Measurements from ENCODE around the gene PRM2.

Gene PRM2

DNA sequence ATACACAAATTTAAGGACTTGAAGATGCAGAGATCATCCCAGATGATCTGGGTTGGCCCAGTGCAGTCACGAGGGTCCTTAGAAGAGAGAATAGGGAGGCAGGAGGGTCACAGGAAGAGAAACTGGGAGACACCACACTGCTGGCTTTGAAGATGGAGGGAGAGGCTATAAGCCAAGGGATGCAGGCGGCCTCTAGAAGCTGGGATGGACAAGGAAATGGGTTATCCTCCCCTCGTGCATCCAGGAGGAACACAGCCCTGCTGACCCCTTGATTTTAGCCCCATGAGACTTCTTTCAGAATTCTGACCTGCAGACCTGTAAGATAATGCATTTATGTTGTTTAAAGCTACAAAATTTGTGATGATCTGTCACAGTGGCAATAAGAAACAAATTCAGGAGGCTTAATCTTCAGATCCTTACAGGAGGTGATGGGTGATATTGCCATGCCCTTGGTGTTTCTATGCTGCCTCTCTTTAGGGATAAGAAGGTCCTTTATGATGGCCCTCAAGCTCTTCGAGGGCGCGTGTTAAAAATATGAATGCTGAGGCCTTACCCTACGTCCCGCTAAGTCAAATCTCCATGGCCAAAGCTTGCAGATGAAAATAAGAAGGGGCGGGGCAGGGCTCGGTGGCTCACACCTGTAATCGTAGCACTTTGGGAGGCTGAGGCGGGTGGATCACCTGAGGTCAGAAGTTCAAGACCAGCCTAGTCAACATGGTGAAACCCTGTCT lies 1.5 kb upstream of the PRM2 start:
- Histone ChIP-seq H3K36me3 (ENCODE audit: insufficient read depth, low read depth, low read length) (no peaks in the 10 kb centered on the region), H3K9me3 (ENCODE audit: insufficient read depth, low read depth, low read length) (no peaks in the 10 kb centered on the region), H3K27me3 (ENCODE audit: insufficient read depth, low read length) (no peaks in the 10 kb centered on the region), H3K4me1 (ENCODE audit: insufficient read depth, low read length) (peaks cover 7% of the 10 kb centered on the region; the same call in 1 of the 2 replicates), H3K27ac (ENCODE audit: low read length) (no peak overlapping the region), H3K4me3 (ENCODE audit: low read length) (no peak overlapping the region), H3K9ac (ENCODE audit: low read depth, low read length) (no peak overlapping the region)

- H3K4me3 ChIP-seq (ENCODE audit: low read length): no peak overlapping the region
- no peak overlapping the region for H3K9ac ChIP-seq (ENCODE audit: low read depth, low read length)
- peaks cover 7% of the 10 kb centered on the region; the same call in 1 of the 2 replicates for H3K4me1 ChIP-seq (ENCODE audit: insufficient read depth, low read length)
- no peaks in the 10 kb centered on the region for H3K27me3 ChIP-seq (ENCODE audit: insufficient read depth, low read length)
- no peaks in the 10 kb centered on the region for H3K9me3 ChIP-seq (ENCODE audit: insufficient read depth, low read depth, low read length)
- no peaks in the 10 kb centered on the region for H3K36me3 ChIP-seq (ENCODE audit: insufficient read depth, low read depth, low read length)
- H3K27ac ChIP-seq (ENCODE audit: low read length): no peak overlapping the region
Measured at GRCh38 chr16:11276896-11277593, 765 bp upstream of the PRM2 start.

DNA sequence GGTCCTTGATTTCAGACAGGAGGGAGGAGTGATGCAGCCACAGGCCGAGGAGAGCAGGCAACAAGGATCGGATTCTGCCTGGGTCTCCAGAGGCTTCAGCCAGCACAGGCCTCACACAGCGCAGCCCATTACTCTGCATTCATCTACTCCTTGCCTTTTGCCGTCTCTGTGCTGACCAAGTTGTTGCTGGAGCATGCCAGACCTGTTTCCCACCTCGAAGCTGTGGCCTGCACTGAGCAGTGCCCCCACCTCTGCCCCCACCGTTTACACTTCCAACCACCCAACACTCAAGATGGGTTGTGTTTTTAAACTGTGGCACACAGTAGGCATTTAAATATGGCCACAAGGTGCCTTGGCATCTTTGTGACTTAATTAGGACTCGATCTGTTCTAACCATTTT lies 1.3 kb downstream of the PRM2 start:
- Histone ChIP-seq H3K36me3 (ENCODE audit: insufficient read depth, low read depth, low read length) (no peaks in the 10 kb centered on the region), H3K9me3 (ENCODE audit: insufficient read depth, low read depth, low read length) (no peaks in the 10 kb centered on the region), H3K4me1 (ENCODE audit: insufficient read depth, low read length) (peaks cover 3% of the 10 kb centered on the region; the same call in 1 of the 2 replicates), H3K4me3 (ENCODE audit: low read length) (no peak overlapping the region), H3K9ac (ENCODE audit: low read depth, low read length) (no peak overlapping the region), H3K27ac (ENCODE audit: low read length) (no peak overlapping the region), H3K27me3 (ENCODE audit: insufficient read depth, low read length) (no peaks in the 10 kb centered on the region)

GRCh38 chr16:11273721-11274324 lies 2.5 kb downstream of the PRM2 start:
- Histone ChIP-seq H3K27ac (ENCODE audit: low read length) (no peak overlapping the region), H3K4me1 (ENCODE audit: insufficient read depth, low read length) (peaks cover 3% of the 10 kb centered on the region; the same call in 1 of the 2 replicates), H3K9ac (ENCODE audit: low read depth, low read length) (no peak overlapping the region), H3K27me3 (ENCODE audit: insufficient read depth, low read length) (no peaks in the 10 kb centered on the region), H3K36me3 (ENCODE audit: insufficient read depth, low read depth, low read length) (no peaks in the 10 kb centered on the region), H3K4me3 (ENCODE audit: low read length) (no peak overlapping the region), H3K9me3 (ENCODE audit: insufficient read depth, low read depth, low read length) (no peaks in the 10 kb centered on the region)

GRCh38 chr16:11272921-11273720 lies 3.2 kb downstream of the PRM2 start, which contains the start of gene PRM3:
PRM3 (minus strand) TSS chr16:11273629; CDS start chr16:11273595, 34 bp downstream.
- Histone ChIP-seq H3K9ac (ENCODE audit: low read depth, low read length) (no peak within 1 kb of the TSS), H3K27ac (ENCODE audit: low read length) (no peak within 1 kb of the TSS), H3K36me3 (ENCODE audit: insufficient read depth, low read depth, low read length) (no peaks in the 10 kb centered on the region), H3K4me3 (ENCODE audit: low read length) (no peak within 1 kb of the TSS), H3K9me3 (ENCODE audit: insufficient read depth, low read depth, low read length) (no peaks in the 10 kb centered on the region), H3K27me3 (ENCODE audit: insufficient read depth, low read length) (no peaks in the 10 kb centered on the region), H3K4me1 (ENCODE audit: insufficient read depth, low read length) (peaks cover 3% of the 10 kb centered on the region; the same call in 1 of the 2 replicates)

- Histone ChIP-seq H3K36me3 (ENCODE audit: insufficient read depth, low read depth, low read length) (no peaks in the 10 kb centered on the region), H3K4me3 (ENCODE audit: low read length) (no peak overlapping the region), H3K9me3 (ENCODE audit: insufficient read depth, low read depth, low read length) (no peaks in the 10 kb centered on the region), H3K27ac (ENCODE audit: low read length) (no peak overlapping the region), H3K27me3 (ENCODE audit: insufficient read depth, low read length) (no peaks in the 10 kb centered on the region), H3K4me1 (ENCODE audit: insufficient read depth, low read length) (peaks cover 3% of the 10 kb centered on the region; the same call in 1 of the 2 replicates), H3K9ac (ENCODE audit: low read depth, low read length) (no peak overlapping the region)
Measured at GRCh38 chr16:11272484-11272883, 3.8 kb downstream of the PRM2 start.

DNA sequence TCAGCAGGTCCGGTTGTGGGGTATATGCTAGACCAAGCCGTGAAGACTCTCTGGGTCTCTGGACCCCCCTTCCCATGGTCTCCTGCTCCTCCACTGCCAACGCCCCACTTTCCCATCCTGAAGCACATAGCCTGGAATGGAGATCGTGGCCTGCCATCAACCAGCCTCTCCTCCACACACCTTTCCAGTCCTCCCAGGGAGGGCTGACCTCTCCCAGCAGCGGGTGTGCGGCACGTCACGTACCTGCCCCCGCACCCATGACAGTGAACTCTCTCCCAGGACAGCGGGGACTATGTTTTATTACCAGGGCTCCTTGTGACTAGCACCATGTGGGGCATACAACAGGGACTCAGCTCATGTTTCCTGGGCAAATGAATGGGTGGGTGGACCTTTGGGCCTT lies 4.7 kb downstream of the PRM2 start:
- H3K36me3 ChIP-seq (ENCODE audit: insufficient read depth, low read depth, low read length): no peaks in the 10 kb centered on the region
- no peaks in the 10 kb centered on the region for H3K9me3 ChIP-seq (ENCODE audit: insufficient read depth, low read depth, low read length)
- no peaks in the 10 kb centered on the region for H3K27me3 ChIP-seq (ENCODE audit: insufficient read depth, low read length)
- H3K9ac ChIP-seq (ENCODE audit: low read depth, low read length): no peak overlapping the region
- peaks cover 3% of the 10 kb centered on the region; the same call in 1 of the 2 replicates for H3K4me1 ChIP-seq (ENCODE audit: insufficient read depth, low read length)
- H3K27ac ChIP-seq (ENCODE audit: low read length): no peak overlapping the region
- no peak overlapping the region for H3K4me3 ChIP-seq (ENCODE audit: low read length)

GRCh38 chr16:11270602-11271162 lies 5.6 kb downstream of the PRM2 start:
- Histone ChIP-seq H3K27ac (ENCODE audit: low read length) (no peak overlapping the region), H3K4me1 (ENCODE audit: insufficient read depth, low read length) (peaks cover 3% of the 10 kb centered on the region; the same call in 1 of the 2 replicates), H3K9ac (ENCODE audit: low read depth, low read length) (no peak overlapping the region), H3K9me3 (ENCODE audit: insufficient read depth, low read depth, low read length) (no peaks in the 10 kb centered on the region), H3K36me3 (ENCODE audit: insufficient read depth, low read depth, low read length) (no peaks in the 10 kb centered on the region), H3K27me3 (ENCODE audit: insufficient read depth, low read length) (no peaks in the 10 kb centered on the region), H3K4me3 (ENCODE audit: low read length) (no peak overlapping the region)

GRCh38 chr16:11268921-11269375 lies 7.3 kb downstream of the PRM2 start, which contains the start of gene TNP2:
TNP2 (minus strand) TSS chr16:11269325; CDS start chr16:11269262, 63 bp downstream.
- H3K4me1 ChIP-seq (ENCODE audit: insufficient read depth, low read length): peaks cover 3% of the 10 kb centered on the region; the same call in 1 of the 2 replicates
- no peak within 1 kb of the TSS for H3K4me3 ChIP-seq (ENCODE audit: low read length)
- no peaks in the 10 kb centered on the region for H3K36me3 ChIP-seq (ENCODE audit: insufficient read depth, low read depth, low read length)
- no peaks in the 10 kb centered on the region for H3K27me3 ChIP-seq (ENCODE audit: insufficient read depth, low read length)
- no peak within 1 kb of the TSS for H3K27ac ChIP-seq (ENCODE audit: low read length)
- H3K9me3 ChIP-seq (ENCODE audit: insufficient read depth, low read depth, low read length): no peaks in the 10 kb centered on the region
- no peak within 1 kb of the TSS for H3K9ac ChIP-seq (ENCODE audit: low read depth, low read length)

GRCh38 chr16:11265124-11265523 lies 11.2 kb downstream of the PRM2 start:
- Histone ChIP-seq H3K4me3 (ENCODE audit: low read length) (no peak overlapping the region), H3K36me3 (ENCODE audit: insufficient read depth, low read depth, low read length) (no peaks in the 10 kb centered on the region), H3K9me3 (ENCODE audit: insufficient read depth, low read depth, low read length) (no peaks in the 10 kb centered on the region), H3K9ac (ENCODE audit: low read depth, low read length) (no peak overlapping the region), H3K27me3 (ENCODE audit: insufficient read depth, low read length) (no peaks in the 10 kb centered on the region), H3K4me1 (ENCODE audit: insufficient read depth, low read length) (peaks cover 5% of the 10 kb centered on the region; the same call in 1 of the 2 replicates), H3K27ac (ENCODE audit: low read length) (no peak overlapping the region)
